HG03558 (cell line): Measurements from ENCODE around the gene CLNK.

ENCODE experiments used
- ATAC-seq: cut with Tn5 transposase; IDR thresholded peaks from one replicate; pipeline ENCODE4 v1.9.1; 2021; ENCODE audit warnings: moderate number of reproducible peaks; ENCODE audit not compliant: unreplicated experiment; ENCODE audit errors: extremely low read depth

The CLNK gene

DNA sequence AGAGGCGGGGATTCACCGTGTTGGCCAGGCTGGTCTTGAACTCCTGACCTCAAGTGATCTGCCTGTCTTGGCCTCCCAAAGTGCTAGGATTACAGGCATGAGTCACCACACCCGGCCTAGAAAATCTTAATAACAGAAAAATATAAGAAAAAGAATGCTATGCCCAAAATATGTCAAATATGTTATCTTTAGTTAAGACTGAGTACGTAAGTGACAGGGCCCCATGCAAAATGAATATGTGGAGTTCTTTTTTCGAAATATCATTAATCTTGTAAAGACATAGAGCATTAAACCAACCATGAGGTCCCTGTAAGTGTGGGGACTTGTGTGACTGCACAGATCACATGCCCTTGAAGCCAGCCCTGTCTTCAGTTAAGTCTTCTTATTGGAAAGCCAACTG lies 218.4 kb downstream of the CLNK start:
- ATAC-seq, result no peak

GRCh38 chr4:10462876-10463275 lies 221.7 kb downstream of the CLNK start:
- ATAC-seq, result no peak

DNA sequence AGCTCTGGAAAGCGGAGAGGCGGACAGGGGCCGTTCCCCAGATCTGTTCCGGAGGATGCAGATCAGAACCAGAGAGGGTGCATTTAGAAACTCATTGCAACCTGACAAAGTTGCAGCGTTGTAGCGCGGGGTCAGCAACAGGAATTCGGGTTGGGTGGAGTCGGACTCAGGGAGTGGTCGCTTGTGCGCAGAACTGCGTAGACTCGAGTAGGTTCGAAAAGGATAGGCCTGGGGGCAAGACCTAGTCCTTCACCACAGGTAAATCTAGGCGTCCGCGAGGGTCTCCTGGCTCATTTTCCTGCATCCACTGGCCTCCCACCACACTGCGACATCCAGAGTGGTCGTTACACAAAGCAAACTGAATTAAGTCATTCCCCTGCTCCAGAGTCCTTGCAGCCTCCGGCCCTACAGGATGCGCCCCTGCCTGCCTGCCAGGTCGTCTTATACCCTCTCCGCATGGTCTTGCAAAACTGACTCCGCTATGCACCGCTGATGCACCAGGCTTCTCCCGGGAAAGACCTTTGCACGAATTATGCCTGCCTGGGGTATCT lies 222.6 kb downstream of the CLNK start:
- no peak for ATAC-seq

- peak; percentile 74 for ATAC-seq
These were observed 223.3 kb downstream of the CLNK start for GRCh38 chr4:10461091-10461849.

DNA sequence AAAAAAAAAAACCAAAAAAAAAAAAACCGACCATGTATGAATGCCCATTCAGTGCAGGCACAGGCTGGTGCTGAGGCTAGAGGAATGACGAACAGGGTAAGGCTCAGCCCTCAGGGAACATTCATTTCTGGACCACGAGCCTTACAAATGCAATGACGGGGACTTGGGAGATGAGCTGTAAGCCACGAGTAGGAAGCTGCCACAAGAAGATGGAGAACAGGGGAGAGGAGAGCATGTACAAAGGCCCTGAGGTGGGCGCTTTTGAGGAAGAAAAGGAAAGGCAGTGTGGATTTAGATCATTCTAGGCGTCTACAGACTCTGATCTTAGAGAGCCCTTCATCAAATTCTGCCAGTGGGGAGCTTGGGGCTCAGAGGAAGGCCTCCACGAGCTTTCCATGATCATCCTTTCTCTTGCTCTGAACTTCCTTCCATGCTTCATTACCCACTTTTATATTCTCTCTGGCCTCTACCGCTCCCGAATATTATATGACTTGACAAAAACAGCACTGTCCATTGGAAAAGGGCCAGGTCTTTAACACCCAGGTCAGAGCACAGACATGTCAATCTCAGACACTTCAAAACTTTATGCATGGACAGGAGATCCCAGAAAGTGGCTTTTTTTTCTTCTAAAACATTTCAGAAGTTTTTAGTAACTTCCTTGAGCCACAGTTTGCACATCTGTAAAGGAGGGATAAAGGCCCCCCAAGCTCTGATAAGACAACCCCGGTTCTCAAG lies 224.1 kb downstream of the CLNK start:
- no peak for ATAC-seq

DNA sequence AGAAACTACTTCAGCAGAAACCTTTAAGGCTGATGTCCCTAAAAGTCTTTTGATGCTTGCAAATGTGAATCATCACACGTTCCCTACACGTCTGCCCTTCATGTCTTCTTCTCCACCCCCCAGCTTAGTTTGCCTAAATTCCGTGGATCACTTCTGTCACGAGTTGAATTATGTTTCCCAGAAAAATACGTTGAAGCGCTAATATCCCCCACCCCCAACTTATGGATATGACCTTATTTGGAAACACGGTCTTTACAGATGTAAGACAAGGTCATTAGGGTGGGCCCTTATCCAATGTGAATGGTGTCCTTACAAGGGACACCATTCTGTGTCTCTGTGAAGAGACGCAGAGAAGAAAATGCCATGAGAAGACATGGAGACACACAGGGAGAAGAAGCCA lies 225.3 kb downstream of the CLNK start:
- ATAC-seq, result no peak

DNA sequence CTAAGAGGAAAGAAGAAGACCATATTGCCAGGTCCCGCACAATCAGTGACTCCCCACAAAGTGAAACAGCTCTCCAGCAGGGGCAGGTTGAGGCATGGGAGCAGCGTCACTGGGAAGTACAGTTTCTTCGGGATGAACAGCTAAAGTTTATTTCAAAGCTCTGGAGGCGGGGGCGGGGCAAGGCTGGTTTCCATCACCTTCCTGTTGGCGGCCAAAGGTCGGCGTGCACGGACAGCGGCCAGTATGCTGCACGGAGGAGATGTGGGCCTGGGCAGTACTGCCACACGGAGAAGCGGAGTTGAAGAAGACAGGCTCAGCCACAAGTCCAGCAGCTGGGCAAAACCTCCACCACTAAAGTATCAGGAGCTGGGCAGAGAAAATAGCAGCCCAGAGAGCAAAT lies 226.4 kb downstream of the CLNK start:
- ATAC-seq, result no peak

GRCh38 chr4:10457255-10457801 lies 227.2 kb downstream of the CLNK start, which contains the start of gene ZNF518B:
Gene ZNF518B (minus strand): TSS chr4:10457426. CDS start chr4:10446328, 11,098 bp downstream.
- ATAC-seq, result peak; percentile 39

DNA sequence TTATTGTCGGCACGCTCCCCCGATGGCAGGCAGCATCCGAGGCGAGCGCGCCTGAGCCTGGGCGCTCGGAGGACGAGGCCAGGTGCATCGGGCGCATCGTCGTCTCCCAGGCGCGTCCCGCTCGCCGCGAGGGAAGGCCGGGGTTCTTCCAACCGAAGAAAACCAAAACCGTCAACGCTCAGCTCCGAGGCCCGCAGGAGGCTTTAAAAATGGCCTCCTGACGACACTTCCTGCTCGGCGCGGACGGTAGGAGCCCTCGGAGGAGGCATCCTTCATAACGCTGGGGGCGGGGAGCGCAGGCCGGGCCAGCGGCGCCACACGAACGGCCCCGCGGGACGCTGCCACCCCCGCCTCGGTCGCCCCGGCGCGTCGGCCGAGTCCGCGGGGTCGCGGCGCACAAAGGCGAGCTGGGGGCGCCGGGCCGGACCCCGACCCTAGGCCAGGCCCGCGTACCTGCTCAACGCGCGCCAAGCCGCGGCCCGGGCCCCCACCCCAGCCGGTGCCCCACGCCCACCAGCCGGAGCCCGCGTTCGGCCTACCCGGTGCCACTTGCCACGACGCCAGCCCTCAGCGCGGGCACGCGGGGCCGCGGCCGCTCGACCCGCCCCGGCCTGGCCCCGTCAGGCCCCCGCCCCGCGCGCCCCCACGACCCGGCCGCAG lies 227.8 kb downstream of the CLNK start:
- peak; percentile 27 for ATAC-seq

GRCh38 chr4:10456260-10456594 lies 228.3 kb downstream of the CLNK start:
- no peak for ATAC-seq

GRCh38 chr4:10455133-10455532 lies 229.4 kb downstream of the CLNK start:
- no peak for ATAC-seq

- no peak for ATAC-seq
These were observed 229.8 kb downstream of the CLNK start for GRCh38 chr4:10454726-10455125.

GRCh38 chr4:10454121-10454520 lies 230.4 kb downstream of the CLNK start:
- no peak for ATAC-seq

DNA sequence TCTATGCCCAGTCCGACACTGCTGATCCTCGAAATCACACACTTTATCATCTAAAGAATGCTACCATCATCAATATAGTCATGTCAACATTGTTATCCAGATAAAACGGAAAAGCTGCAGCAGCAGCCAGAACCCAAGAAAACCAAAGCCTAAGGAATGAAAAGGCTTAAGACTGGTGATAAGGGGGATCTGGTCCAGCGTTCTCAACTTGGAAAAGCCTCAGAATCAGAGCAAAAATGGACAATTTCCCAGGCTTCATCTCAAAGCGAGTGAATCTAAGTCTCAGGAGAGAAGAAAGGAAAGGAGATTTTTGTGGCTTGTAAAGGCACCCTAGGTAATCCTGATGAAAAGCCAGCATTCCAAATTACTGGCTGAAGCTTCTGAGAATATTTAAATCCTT lies 235.6 kb downstream of the CLNK start:
- ATAC-seq, result no peak

GRCh38 chr4:10442976-10443375 lies 241.6 kb downstream of the CLNK start:
- no peak for ATAC-seq

DNA sequence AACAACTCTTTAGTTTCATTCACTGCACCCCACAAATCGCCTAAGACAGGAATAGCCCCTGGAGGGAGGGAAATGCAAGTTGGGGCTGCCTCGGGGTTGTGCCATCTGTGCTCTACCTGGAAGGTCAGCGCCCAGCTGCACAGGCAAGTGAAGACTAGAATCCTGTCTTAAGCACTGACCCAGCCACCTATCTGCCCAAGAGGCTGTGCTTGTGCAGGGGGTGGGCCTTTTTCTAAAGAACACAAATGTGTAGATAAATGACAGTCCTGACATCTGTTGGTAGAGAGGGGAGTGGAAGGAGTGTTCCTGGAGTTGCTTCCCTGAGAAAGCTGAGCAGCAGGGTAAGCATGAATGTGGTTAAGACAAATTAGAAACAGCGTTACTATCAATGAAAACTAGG lies 243.1 kb downstream of the CLNK start:
- ATAC-seq, result no peak

DNA sequence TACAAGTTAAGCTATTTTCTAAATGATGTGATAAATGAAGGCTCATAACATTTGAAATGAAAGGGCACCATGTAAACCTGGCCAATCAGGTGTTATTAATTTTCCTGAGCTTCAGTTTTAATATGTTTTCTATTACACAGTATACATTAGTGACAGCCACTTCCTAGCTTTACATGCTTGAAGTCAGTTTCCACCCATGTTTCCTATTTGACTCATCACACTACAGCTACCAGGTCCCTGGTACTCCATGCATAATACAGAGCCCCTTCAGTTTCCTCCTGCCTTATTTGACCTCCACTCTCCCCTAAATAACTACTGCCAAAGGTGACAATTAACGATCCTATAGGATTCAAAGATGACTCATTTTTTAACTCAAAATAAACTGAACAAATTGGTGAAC lies 245.6 kb downstream of the CLNK start:
- no peak for ATAC-seq

DNA sequence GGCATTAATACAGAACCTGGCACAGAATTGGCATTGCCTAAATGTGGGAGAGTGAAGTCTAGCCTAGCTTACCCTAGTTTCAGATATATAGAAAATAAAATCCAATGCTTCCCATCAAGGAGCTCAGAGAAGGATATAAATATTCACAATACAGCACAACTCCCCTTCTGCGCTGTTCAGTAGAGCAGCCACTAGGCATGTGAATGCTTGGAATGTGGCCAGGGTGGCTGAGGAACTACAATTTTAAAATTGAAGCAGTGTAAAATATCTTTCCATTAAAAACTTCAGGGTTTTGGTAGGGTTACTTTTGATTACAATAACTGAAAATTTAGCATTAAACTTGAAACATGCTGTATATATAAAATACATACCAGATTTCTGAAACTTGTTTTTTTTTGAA lies 246.8 kb downstream of the CLNK start:
- ATAC-seq, result no peak
